B cell (primary cell): Measurements from ENCODE around the gene GALK1. TPM values are rescaled to one million over a fixed set of nuclear protein-coding genes. Genes with fewer than 3 reads are reported as not detected.
A peak's percentile ranks its signal among the peaks of the same experiment; 100 is the strongest.

ENCODE experiments used
- ATAC-seq: fragments of 200-7000 bp; cut with Tn5 transposase; one replicate; pipeline ENCODE4 v1.10.0; 2021; ENCODE audit warnings: low read depth, mild to moderate bottlenecking, moderate number of reproducible peaks, moderate library complexity
- CTCF ChIA-PET: fragments of 350-600 bp; sonication (Branson Sonifier 250); formaldehyde crosslinking; loops from one replicate; lab custom pipeline; 2021; ENCODE audit warnings: antibody characterized with exemption, inconsistent platforms; lab: Charles Lee
- POLR2A ChIA-PET: fragments of 350-600 bp; sonication (Branson Sonifier 250); formaldehyde crosslinking; loops from one replicate; lab custom pipeline; 2021; ENCODE audit warnings: antibody characterized with exemption; lab: Charles Lee
- DNase-seq: peaks from one replicate; pipeline ENCODE4 v3.0.0; 2013
- H2AFZ ChIP-seq: 2 replicates; pipeline ENCODE4 v1.6.1; 2012; ENCODE audit warnings: mild to moderate bottlenecking, low read depth, low read length; ENCODE audit not compliant: insufficient read depth, poor library complexity, severe bottlenecking
- H3K27ac ChIP-seq, 2 donors: 1 replicate in 1 of 2; 2 replicates in 1 of 2; pipeline ENCODE4 v1.5.1; 2012 to 2013; ENCODE audit warnings: low read length in 2 of 2, mild to moderate bottlenecking in 2 of 2, moderate library complexity in 1 of 2
- H3K27me3 ChIP-seq, 4 experiments: fragments of 200-600 bp in 1 of 4; sonication (generic) in 1 of 4; replicated peaks in 1 of 4; 1 replicate in 2 of 4; 2 replicates in 2 of 4; pipeline versions ENCODE4 v1.6.1 to v1.7.0; 2013 to 2016; ENCODE audit warnings: low read length in 3 of 4, mild to moderate bottlenecking in 2 of 4, mixed read lengths in 1 of 4, moderate library complexity in 1 of 4; ENCODE audit not compliant: insufficient read depth in 4 of 4, control insufficient read depth in 3 of 4; ENCODE audit errors: control extremely low read depth in 1 of 4
- H3K36me3 ChIP-seq, 2 experiments: replicated peaks in 1 of 2; 1 replicate in 1 of 2; 2 replicates in 1 of 2; pipeline versions ENCODE4 v1.6.1 to v1.7.1; 2013; ENCODE audit warnings: low read length in 1 of 2; ENCODE audit not compliant: insufficient read depth in 2 of 2, control insufficient read depth in 1 of 2; ENCODE audit errors: control extremely low read depth in 1 of 2, extremely low read depth in 1 of 2
- H3K4me1 ChIP-seq, 2 donors: fragments of 200-600 bp in 1 of 2; sonication (generic) in 1 of 2; 1 replicate in 1 of 2; 2 replicates in 1 of 2; pipeline versions ENCODE4 v1.5.1 to v1.6.1; 2013 to 2017; ENCODE audit warnings: low read length in 2 of 2; ENCODE audit not compliant: control insufficient read depth in 2 of 2, insufficient read depth in 2 of 2
- H3K4me2 ChIP-seq: replicated peaks from 2 replicates; pipeline ENCODE3; 2012; ENCODE audit warnings: mild to moderate bottlenecking, low read depth, low read length; ENCODE audit not compliant: poor library complexity, severe bottlenecking
- H3K4me3 ChIP-seq, 5 experiments: fragments of 200-600 bp in 1 of 5; sonication (generic) in 1 of 5; 1 replicate in 3 of 5; 2 replicates in 2 of 5; pipeline versions ENCODE4 v1.5.1 to v1.7.0; 2011 to 2016; ENCODE audit warnings: low read length in 4 of 5, mild to moderate bottlenecking in 4 of 5, low read depth in 2 of 5, control low read depth in 1 of 5, moderate library complexity in 1 of 5; ENCODE audit not compliant: insufficient read depth in 1 of 5; ENCODE audit errors: control extremely low read depth in 1 of 5, extremely low read depth in 1 of 5
- H3K79me2 ChIP-seq: fragments of 200-600 bp; sonication (generic); one replicate; pipeline ENCODE4 v1.6.0; 2016; ENCODE audit warnings: low read length; ENCODE audit not compliant: control insufficient read depth, insufficient read depth
- H3K9ac ChIP-seq: fragments of 200-600 bp; sonication (generic); 2 replicates; pipeline ENCODE4 v1.6.1; 2017; ENCODE audit warnings: mild to moderate bottlenecking, low read length, moderate library complexity
- H3K9me3 ChIP-seq, 3 donors: one replicate each; pipeline versions ENCODE4 v1.6.1 to v1.7.1; 2013; ENCODE audit warnings: low read length in 2 of 3; ENCODE audit not compliant: control insufficient read depth in 2 of 3, insufficient read depth in 1 of 3; ENCODE audit errors: control extremely low read depth in 1 of 3
- H4K20me1 ChIP-seq: 2 replicates; pipeline ENCODE4 v1.6.0; 2012; ENCODE audit warnings: mild to moderate bottlenecking, low read length; ENCODE audit not compliant: insufficient read depth, control insufficient read depth, poor library complexity, severe bottlenecking
- H3K27ac Mint-ChIP-seq: one replicate; pipeline ENCODE4 v1.8.0; 2021; ENCODE audit warnings: mixed read lengths
- H3K27me3 Mint-ChIP-seq: one replicate; pipeline ENCODE4 v1.8.0; 2021; ENCODE audit warnings: mixed read lengths
- H3K4me1 Mint-ChIP-seq: one replicate; pipeline ENCODE4 v1.8.0; 2021; ENCODE audit warnings: mixed read lengths
- H3K4me3 Mint-ChIP-seq: one replicate; pipeline ENCODE4 v1.8.0; 2021; ENCODE audit warnings: mixed read lengths
- H3K9me3 Mint-ChIP-seq: one replicate; pipeline ENCODE4 v1.8.0; 2022; ENCODE audit warnings: mixed read lengths; ENCODE audit not compliant: insufficient read depth
- EZH2 ChIP-seq: IDR thresholded peaks from 2 replicates; pipeline ENCODE4 v1.6.1; 2012; ENCODE audit warnings: borderline replicate concordance, low read depth, mild to moderate bottlenecking, moderate library complexity, low read length; ENCODE audit not compliant: insufficient read depth, poor library complexity, severe bottlenecking
- WGBS: methylation state at CpG from one replicate; pipeline ENCODE4 v1.1.5; 2013; ENCODE audit warnings: missing lambda C conversion rate; ENCODE audit not compliant: insufficient coverage; 5-methylcytosine and 5-hydroxymethylcytosine counted together
- intact Hi-C: fragments of 100-400 bp; cut with micrococcal nuclease; formaldehyde crosslinking; loops from one replicate; pipeline ENCODE4 v1.10.0; 2022
- polyA plus RNA-seq: library from polyadenylated mRNA; depleted of rRNA; stranded (reverse); fragments of >200 nt; gene quantifications from 2 replicates; pipeline ENCODE4 v1.2.3, GENCODE V29; 2012
- total RNA-seq, 2 donors: library from RNA; stranded (reverse); fragments of 120-200 nt in 1 of 2; gene quantifications; 1 replicate in 1 of 2; 2 replicates in 1 of 2; pipeline versions ENCODE4 v1.2.3 to v1.2.4, GENCODE V29; 2013 to 2022
- TF ChIP-seq, protein P1 (sequence below): fragments of 200-600 bp; IDR thresholded peaks from one replicate; pipeline ENCODE4 v1.8.0; 2022; ENCODE audit warnings: antibody characterized with exemption, mild to moderate bottlenecking

The GALK1 gene
- total and polyA plus RNA-seq, 2 donors (not counting 1 experiment from before 2014, with no cell fraction given), result 29.8 to 37.4 TPM

DNA sequence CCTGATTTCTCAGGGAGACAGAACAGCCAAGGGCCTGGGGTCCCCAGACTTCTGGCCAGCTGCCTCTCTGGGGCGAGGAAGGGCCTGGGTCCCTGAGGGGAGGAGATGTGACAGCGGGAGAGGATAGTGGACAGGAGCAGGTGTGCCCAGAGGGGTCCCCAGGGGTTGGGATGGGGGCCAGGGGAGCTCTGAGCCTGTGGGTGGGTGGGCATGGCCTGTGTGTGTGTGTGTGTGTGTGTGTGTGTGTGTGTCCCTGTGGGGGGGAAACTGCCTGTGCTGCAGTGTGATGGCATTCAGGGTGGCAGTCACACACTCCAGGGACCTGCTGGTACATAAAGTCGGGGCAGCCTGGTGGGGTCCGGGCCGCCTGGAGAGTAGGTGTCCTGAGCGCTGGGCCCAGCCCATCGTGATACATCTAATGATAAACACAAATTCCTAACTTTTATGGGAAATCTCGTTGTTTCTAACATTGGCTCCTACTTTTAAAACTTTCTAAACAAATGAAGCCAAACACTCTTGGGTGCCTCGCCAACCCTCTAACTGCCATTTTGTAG is 42.4 kb downstream of the GALK1 start:
- no peak overlapping the region for H3K4me3 Mint-ChIP-seq
- Histone ChIP-seq H3K9ac (no peak overlapping the region), H3K9me3 (peaks cover 0 to 6% (median 0%) of the 10 kb centered on the region in 3 donors), H3K27ac (no peak overlapping the region), H4K20me1 (no peaks in the 10 kb centered on the region), H3K36me3 (no peaks in the 10 kb centered on the region), H3K4me3 (no peak overlapping the region), H2AFZ (no peak overlapping the region), H3K4me2 (no peak overlapping the region), H3K4me1 (peaks cover 5 to 11% of the 10 kb centered on the region in 2 donors), H3K79me2 (no peaks in the 10 kb centered on the region), H3K27me3 (peaks cover 0 to 29% (median 4%) of the 10 kb centered on the region in 4 experiments)
- intact Hi-C loops, result no loop called here
- DNase-seq, result no peak
- H3K27ac Mint-ChIP-seq, result no peak overlapping the region
- POLR2A ChIA-PET, result no interaction called here
- peaks cover 12% of the 10 kb centered on the region for H3K27me3 Mint-ChIP-seq
- CTCF ChIA-PET, result interaction anchor here (0.6 to 4.4 kb wide), 2 partner anchors 8 to 26 kb away, joined by 3 to 15 read pairs; no protein-coding TSS in a partner anchor
- TF ChIP-seq EZH2, result no peak
- H3K4me1 Mint-ChIP-seq, result peaks cover 7% of the 10 kb centered on the region
- H3K9me3 Mint-ChIP-seq, result no peaks in the 10 kb centered on the region
- no peak for ATAC-seq
- 97% methylated on average over 9 of the region's 9 CpGs for WGBS

DNA sequence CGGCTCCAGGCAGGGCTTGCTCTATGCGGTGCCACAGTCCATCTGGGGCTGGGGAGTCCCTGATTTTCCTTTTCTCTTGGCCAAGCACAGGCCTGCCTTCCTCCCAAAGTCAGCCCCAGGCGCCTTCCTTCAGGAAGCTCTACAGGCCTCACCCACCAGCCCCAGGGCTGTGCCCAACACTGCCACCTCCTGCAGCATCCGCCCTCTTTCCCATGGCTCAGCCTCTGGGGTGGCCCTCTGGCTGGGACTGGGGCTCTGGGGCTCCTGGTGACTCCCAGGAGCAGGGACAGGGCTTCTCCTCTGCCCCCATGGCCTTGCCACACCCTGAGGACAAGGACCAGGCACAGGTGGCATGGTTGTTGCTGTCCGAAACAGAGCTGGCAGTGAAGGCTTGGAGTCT is 42.9 kb downstream of the GALK1 start:
- Histone ChIP-seq H3K9me3 (peaks cover 0 to 6% (median 0%) of the 10 kb centered on the region in 3 donors), H2AFZ (no peak overlapping the region), H3K4me2 (peak overlapping the region; percentile 86), H3K36me3 (no peaks in the 10 kb centered on the region), H4K20me1 (no peaks in the 10 kb centered on the region), H3K27ac (no peak overlapping the region), H3K4me3 (no peak overlapping the region), H3K4me1 (peaks cover 5 to 11% of the 10 kb centered on the region in 2 donors), H3K9ac (no peak overlapping the region), H3K79me2 (no peaks in the 10 kb centered on the region), H3K27me3 (peaks cover 0 to 30% (median 4%) of the 10 kb centered on the region in 4 experiments)
- ATAC-seq, result no peak
- Mint-ChIP-seq H3K4me1 (peaks cover 7% of the 10 kb centered on the region), H3K27me3 (peaks cover 12% of the 10 kb centered on the region), H3K9me3 (no peaks in the 10 kb centered on the region), H3K4me3 (peak overlapping the region; percentile 59), H3K27ac (no peak overlapping the region)
- ChIA-PET CTCF (interaction anchor here (0.6 to 4.4 kb wide), 2 partner anchors 9 to 27 kb away, joined by 3 to 15 read pairs; no protein-coding TSS in a partner anchor), POLR2A (no interaction called here)
- 99% methylated on average over 5 of the region's 5 CpGs for WGBS
- DNase-seq, result no peak
- intact Hi-C loops, result no loop called here
- TF ChIP-seq EZH2, result no peak
- TF ChIP-seq, protein P1, sequence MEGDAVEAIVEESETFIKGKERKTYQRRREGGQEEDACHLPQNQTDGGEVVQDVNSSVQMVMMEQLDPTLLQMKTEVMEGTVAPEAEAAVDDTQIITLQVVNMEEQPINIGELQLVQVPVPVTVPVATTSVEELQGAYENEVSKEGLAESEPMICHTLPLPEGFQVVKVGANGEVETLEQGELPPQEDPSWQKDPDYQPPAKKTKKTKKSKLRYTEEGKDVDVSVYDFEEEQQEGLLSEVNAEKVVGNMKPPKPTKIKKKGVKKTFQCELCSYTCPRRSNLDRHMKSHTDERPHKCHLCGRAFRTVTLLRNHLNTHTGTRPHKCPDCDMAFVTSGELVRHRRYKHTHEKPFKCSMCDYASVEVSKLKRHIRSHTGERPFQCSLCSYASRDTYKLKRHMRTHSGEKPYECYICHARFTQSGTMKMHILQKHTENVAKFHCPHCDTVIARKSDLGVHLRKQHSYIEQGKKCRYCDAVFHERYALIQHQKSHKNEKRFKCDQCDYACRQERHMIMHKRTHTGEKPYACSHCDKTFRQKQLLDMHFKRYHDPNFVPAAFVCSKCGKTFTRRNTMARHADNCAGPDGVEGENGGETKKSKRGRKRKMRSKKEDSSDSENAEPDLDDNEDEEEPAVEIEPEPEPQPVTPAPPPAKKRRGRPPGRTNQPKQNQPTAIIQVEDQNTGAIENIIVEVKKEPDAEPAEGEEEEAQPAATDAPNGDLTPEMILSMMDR, result no peak
